CD4-positive, alpha-beta T cell treated with Interferon gamma for 1 hour (primary cell): ENCODE data around the gene NDUFB3.

Experiments used
- DNase-seq: peaks from one replicate; pipeline ENCODE4 v3.0.0-alpha.2; 2020

The NDUFB3 gene

DNA sequence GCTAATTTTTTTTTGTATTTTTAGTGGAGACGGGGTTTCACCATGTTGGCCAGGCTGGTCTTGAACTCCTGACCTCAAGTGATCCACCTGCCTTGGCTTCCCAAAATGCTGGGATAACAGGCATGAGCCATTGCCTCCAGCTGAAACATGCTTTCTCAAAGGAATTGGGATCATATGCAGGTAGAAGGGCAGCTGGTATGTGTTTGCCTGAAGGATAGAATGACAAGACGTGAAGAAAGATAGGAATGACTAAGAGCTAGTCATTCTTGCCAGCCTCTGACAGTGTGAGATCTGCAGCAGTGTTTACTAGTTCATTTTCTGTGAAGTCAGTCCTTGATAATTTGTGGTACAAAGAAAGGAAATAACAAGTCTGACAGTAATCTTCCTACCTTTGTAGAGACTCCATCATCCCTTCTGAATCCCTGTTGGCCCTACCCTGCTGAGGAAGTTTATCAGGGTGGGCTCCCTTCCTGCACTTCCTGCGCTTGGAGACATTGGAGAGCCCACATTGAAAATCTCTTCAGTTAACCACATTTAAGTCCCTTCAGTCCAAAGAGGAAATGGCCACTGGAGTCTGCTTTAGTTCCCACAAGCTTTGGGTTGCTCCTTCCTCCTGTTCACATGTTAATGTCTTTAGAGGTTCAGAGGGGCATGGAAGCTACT is 58.9 kb downstream of the NDUFB3 start:
- DNase-seq: no peak

DNA sequence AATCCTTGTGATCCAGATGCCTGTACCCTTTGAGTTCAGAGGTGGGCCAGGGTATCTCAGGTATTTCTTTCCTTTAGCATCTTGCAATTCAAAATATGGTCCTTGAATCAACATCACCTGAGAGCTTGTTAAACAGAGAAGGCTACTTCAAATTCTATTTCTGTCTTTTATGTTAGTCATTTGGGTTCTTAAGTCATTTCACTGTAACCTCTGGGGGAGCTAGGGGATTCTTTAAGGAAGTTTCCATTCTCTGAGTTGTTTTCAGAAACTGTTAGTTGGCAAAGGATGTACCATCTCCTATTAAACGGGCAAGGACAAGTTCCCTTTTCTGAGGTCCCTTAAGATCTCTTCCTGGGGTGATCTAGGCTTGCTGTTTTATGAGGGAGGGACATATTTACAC is 60.7 kb downstream of the NDUFB3 start:
- no peak for DNase-seq
